A549 (cell line): ENCODE results near the gene SCTR. TPM values are rescaled to one million over a fixed set of nuclear protein-coding genes. Genes with fewer than 3 reads are reported as not detected.

ENCODE experiments used
- ATAC-seq, 2 experiments: fragments of 200-7000 bp in 1 of 2; fragments of >200 bp in 1 of 2; cut with Nextera tagmentation in 1 of 2; cut with Tn5 transposase in 1 of 2; 3 replicates each; pipeline versions ENCODE4 v1.8.0 to v1.9.1; 2018 to 2020; ENCODE audit warnings: mild to moderate bottlenecking in 1 of 2, moderate library complexity in 1 of 2
- CTCF ChIA-PET: fragments of 300-600 bp; sonication (Branson Sonifier 250); formaldehyde crosslinking; extraction: SDS; loops from one replicate; lab custom pipeline; 2021; ENCODE audit warnings: antibody characterized with exemption, inconsistent platforms; lab: Yijun Ruan, JAX
- POLR2A ChIA-PET: fragments of 350-600 bp; formaldehyde crosslinking; extraction: SDS; loops from one replicate; lab custom pipeline; 2021; ENCODE audit warnings: antibody characterized with exemption, inconsistent platforms; lab: Yijun Ruan, JAX
- DNase-seq, 2 experiments: peaks; one replicate each; pipeline versions ENCODE4 v3.0.0 to v3.0.0-alpha.2; 2011 to 2016; ENCODE audit warnings: low read depth in 1 of 2, low spot score in 1 of 2
- FAIRE-seq: peaks from 2 replicates; lab custom pipeline; 2011; peaks lifted over from hg19 to GRCh38; lab: Jason Lieb, UNC
- H3K27ac ChIP-seq, 2 experiments: fragments of >200 bp; sonication (Bioruptor Twin); formaldehyde crosslinking; 3 replicates each; pipeline ENCODE4 v1.5.1; 2016 to 2017
- H3K4me1 ChIP-seq: fragments of >200 bp; sonication (Bioruptor Twin); formaldehyde crosslinking; 3 replicates; pipeline ENCODE4 v1.6.1; 2016
- H3K4me2 ChIP-seq: fragments of >200 bp; sonication (Bioruptor Twin); formaldehyde crosslinking; 3 replicates; pipeline ENCODE4 v1.6.1; 2016
- H3K4me3 ChIP-seq: fragments of >200 bp; sonication (Bioruptor Twin); formaldehyde crosslinking; 3 replicates; pipeline ENCODE4 v1.5.1; 2016
- H3K9me3 ChIP-seq: fragments of >200 bp; sonication (Bioruptor Twin); formaldehyde crosslinking; 3 replicates; pipeline ENCODE4 v1.6.1; 2016
- CEBPB ChIP-seq, 2 experiments: fragments of >200 bp in 1 of 2; sonication (Bioruptor Twin) in 1 of 2; formaldehyde crosslinking in 1 of 2; IDR thresholded peaks; 2 replicates each; pipeline ENCODE4 v1.6.1; 2012 to 2016
- CHD2 ChIP-seq: fragments of 150-350 bp; IDR thresholded peaks from 2 replicates; pipeline ENCODE4 v1.6.1; 2014; ENCODE audit warnings: low read length; ENCODE audit not compliant: partially characterized antibody
- CTCF ChIP-seq: fragments of >200 bp; sonication (Bioruptor Twin); formaldehyde crosslinking; IDR thresholded peaks from 3 replicates; pipeline ENCODE4 v1.5.1; 2016
- EP300 ChIP-seq, 2 experiments: fragments of >200 bp; sonication (Bioruptor Twin); formaldehyde crosslinking; IDR thresholded peaks; 2 replicates in 1 of 2; 3 replicates in 1 of 2; pipeline ENCODE4 v1.6.1; 2016 to 2017
- FOSB ChIP-seq: fragments of 250-450 bp; sonication (Bioruptor Pico); IDR thresholded peaks from 2 replicates; pipeline ENCODE4 v1.5.0; 2020; ENCODE audit warnings: mild to moderate bottlenecking, moderate library complexity
- FOXS1 ChIP-seq: fragments of 250-450 bp; sonication (Bioruptor Pico); IDR thresholded peaks from 2 replicates; pipeline ENCODE4 v1.5.0; 2020; ENCODE audit warnings: mild to moderate bottlenecking, moderate library complexity
- HDAC2 ChIP-seq: fragments of 200-600 bp; sonication (generic); IDR thresholded peaks from 2 replicates; pipeline ENCODE4 v1.6.1; 2016
- HOXB13 ChIP-seq: fragments of 250-450 bp; sonication (Bioruptor Pico); IDR thresholded peaks from 2 replicates; pipeline ENCODE4 v1.5.0; 2020; ENCODE audit warnings: low read depth, mild to moderate bottlenecking, moderate library complexity
- KDM5A ChIP-seq: fragments of 200-600 bp; sonication (generic); IDR thresholded peaks from 2 replicates; pipeline ENCODE4 v1.6.1; 2016; ENCODE audit warnings: antibody characterized with exemption, mild to moderate bottlenecking
- MYC ChIP-seq: IDR thresholded peaks from 2 replicates; pipeline ENCODE4 v1.6.1; 2012; ENCODE audit warnings: mild to moderate bottlenecking, inconsistent platforms, low read length, improper control_type of control experiment, borderline replicate concordance
- NFE2L2 ChIP-seq: fragments of 150-350 bp; conservative IDR thresholded peaks from 2 replicates; pipeline ENCODE4 v1.6.1; 2014; ENCODE audit warnings: low read length
- NR3C1 ChIP-seq: fragments of >200 bp; sonication (Bioruptor Twin); formaldehyde crosslinking; IDR thresholded peaks from 3 replicates; pipeline ENCODE4 v1.6.1; 2017
- RCOR1 ChIP-seq: fragments of 150-350 bp; IDR thresholded peaks from 2 replicates; pipeline ENCODE4 v1.6.1; 2014; ENCODE audit warnings: antibody characterized with exemption, low read length, low read depth
- RNF2 ChIP-seq: fragments of 200-600 bp; sonication (generic); IDR thresholded peaks from 2 replicates; pipeline ENCODE4 v1.6.1; 2016; ENCODE audit warnings: low read depth, mild to moderate bottlenecking, antibody characterized with exemption, moderate library complexity, borderline replicate concordance
- SMC3 ChIP-seq: fragments of >200 bp; sonication (Bioruptor Twin); formaldehyde crosslinking; IDR thresholded peaks from 3 replicates; pipeline ENCODE4 v1.6.1; 2018; ENCODE audit warnings: inconsistent platforms
- TFCP2L1 ChIP-seq: fragments of 250-450 bp; sonication (Bioruptor Pico); IDR thresholded peaks from 2 replicates; pipeline ENCODE4 v1.5.0; 2021; ENCODE audit warnings: mild to moderate bottlenecking
- ZFP36 ChIP-seq: fragments of 450-650 bp; IDR thresholded peaks from 2 replicates; pipeline ENCODE4 v1.6.1; 2014; ENCODE audit warnings: borderline replicate concordance; ENCODE audit not compliant: partially characterized antibody
- WGBS: methylation state at CpG from one replicate; pipeline ENCODE4 v1.1.6; 2017; ENCODE audit errors: missing lambda C conversion rate; 5-methylcytosine and 5-hydroxymethylcytosine counted together
- polyA plus RNA-seq, 4 experiments: library from polyadenylated mRNA; depleted of rRNA in 3 of 4; stranded (reverse); fragments of >200 nt; fragmentation: RNase III in 1 of 4; extraction: RNeasy Plus Mini Kit Qiagen cat#74134 plus additional on column Dnase treatment in 1 of 4; gene quantifications; 2 replicates in 3 of 4; 3 replicates in 1 of 4; pipeline ENCODE4 v1.2.3, GENCODE V29; 2011 to 2017
- TF ChIP-seq, protein P1 (sequence below): fragments of 250-450 bp; sonication (Bioruptor Pico); IDR thresholded peaks from 2 replicates; pipeline ENCODE4 v1.5.0; 2021; ENCODE audit warnings: mild to moderate bottlenecking, moderate library complexity, borderline replicate concordance
- TF ChIP-seq, protein P2 (sequence below): IDR thresholded peaks from 2 replicates; pipeline ENCODE4 v1.6.1; 2012; ENCODE audit warnings: low read depth, borderline replicate concordance
- TF ChIP-seq, protein P3 (sequence below): fragments of 250-450 bp; sonication (Bioruptor Pico); IDR thresholded peaks from 2 replicates; pipeline ENCODE4 v1.5.0; 2020; ENCODE audit warnings: low read depth, mild to moderate bottlenecking, moderate library complexity
- TF ChIP-seq, protein P4 (sequence below): fragments of 450-650 bp; IDR thresholded peaks from 2 replicates; pipeline ENCODE4 v1.6.1; 2014; ENCODE audit warnings: antibody characterized with exemption

Gene SCTR
- polyA plus RNA-seq, 2 of the 4 experiments (the other 2 are of a cell fraction) = not detected

GRCh38 chr2:119474371-119475224, 49.7 kb downstream of the SCTR start:
- H3K4me2 ChIP-seq = no peak overlapping the region
- no peaks in the 10 kb centered on the region for H3K9me3 ChIP-seq
- no peak for ATAC-seq
- ChIA-PET CTCF (interaction anchor here (0.8 to 14.8 kb wide), 9 partner anchors 11 to 593 kb away, joined by 3 to 255 read pairs (median 8); no protein-coding TSS in a partner anchor), POLR2A (no interaction called here)
- TF ChIP-seq SMC3 (no peak), FOSB (CRISPR knock-in tag) (no peak)
- H3K27ac ChIP-seq = 0 out of 6 replicates have a peak overlapping the region, but pooled peaks of 1 of the 2 experiments have one; percentile 13
- H3K4me3 ChIP-seq = no peak overlapping the region
- FAIRE-seq = no peak
- 86% methylated on average over 16 of the region's 17 CpGs for WGBS
- no peak for DNase-seq
- peaks cover 4% of the 10 kb centered on the region; the same call in 1 of the 3 replicates for H3K4me1 ChIP-seq

GRCh38 chr2:119473621-119474370, 50.5 kb downstream of the SCTR start:
- ChIA-PET CTCF (interaction anchor here (1.3 to 14.8 kb wide), 3 partner anchors 70 to 592 kb away, joined by 3 to 255 read pairs (median 4); no protein-coding TSS in a partner anchor), POLR2A (no interaction called here)
- DNase-seq = no peak
- no peak for ATAC-seq
- FAIRE-seq = no peak
- Histone ChIP-seq H3K4me1 (peaks cover 4% of the 10 kb centered on the region; the same call in 1 of the 3 replicates), H3K9me3 (no peaks in the 10 kb centered on the region), H3K4me3 (no peak overlapping the region), H3K4me2 (no peak overlapping the region), H3K27ac (no peak overlapping the region)
- 80% methylated on average over 12 of the region's 16 CpGs for WGBS
- TF ChIP-seq, protein P1, sequence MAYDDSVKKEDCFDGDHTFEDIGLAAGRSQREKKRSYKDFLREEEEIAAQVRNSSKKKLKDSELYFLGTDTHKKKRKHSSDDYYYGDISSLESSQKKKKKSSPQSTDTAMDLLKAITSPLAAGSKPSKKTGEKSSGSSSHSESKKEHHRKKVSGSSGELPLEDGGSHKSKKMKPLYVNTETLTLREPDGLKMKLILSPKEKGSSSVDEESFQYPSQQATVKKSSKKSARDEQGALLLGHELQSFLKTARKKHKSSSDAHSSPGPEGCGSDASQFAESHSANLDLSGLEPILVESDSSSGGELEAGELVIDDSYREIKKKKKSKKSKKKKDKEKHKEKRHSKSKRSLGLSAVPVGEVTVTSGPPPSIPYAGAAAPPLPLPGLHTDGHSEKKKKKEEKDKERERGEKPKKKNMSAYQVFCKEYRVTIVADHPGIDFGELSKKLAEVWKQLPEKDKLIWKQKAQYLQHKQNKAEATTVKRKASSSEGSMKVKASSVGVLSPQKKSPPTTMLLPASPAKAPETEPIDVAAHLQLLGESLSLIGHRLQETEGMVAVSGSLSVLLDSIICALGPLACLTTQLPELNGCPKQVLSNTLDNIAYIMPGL = no peak
- TF ChIP-seq CHD2 = no peak
- no peak for TF ChIP-seq EP300 (IDR thresholded peaks at IDR 0.05)
- TF ChIP-seq RCOR1 = no peak
- TF ChIP-seq CEBPB (IDR thresholded peaks at IDR 0.05) = no peak
- TF ChIP-seq HOXB13 (CRISPR knock-in tag) = no peak
- TF ChIP-seq TFCP2L1 = no peak
- TF ChIP-seq, protein P2, sequence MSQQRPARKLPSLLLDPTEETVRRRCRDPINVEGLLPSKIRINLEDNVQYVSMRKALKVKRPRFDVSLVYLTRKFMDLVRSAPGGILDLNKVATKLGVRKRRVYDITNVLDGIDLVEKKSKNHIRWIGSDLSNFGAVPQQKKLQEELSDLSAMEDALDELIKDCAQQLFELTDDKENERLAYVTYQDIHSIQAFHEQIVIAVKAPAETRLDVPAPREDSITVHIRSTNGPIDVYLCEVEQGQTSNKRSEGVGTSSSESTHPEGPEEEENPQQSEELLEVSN = no peak

DNA sequence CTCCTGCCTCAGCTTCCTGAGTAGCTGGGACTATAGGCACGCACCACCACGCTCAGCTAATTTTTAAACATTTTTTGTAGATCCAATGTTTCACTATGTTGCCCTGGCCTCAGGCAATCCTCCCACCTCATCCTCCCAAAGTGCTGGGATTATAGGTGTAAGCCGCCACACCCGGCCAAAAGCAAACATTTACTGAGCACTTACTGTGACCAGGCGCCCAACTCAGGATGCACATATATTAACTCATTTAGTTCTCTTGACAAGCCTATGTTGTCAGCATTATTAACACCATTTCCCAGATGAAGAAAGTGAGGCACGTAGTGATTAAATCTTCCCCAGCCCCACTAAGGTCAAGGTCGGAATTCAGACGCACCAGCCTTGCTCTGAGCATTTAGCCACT, 51.5 kb downstream of the SCTR start:
- POLR2A ChIA-PET = no interaction called here
- CTCF ChIA-PET = interaction anchor here (14.8 kb wide), 1 partner anchor 69 kb away, joined by 255 read pairs; no protein-coding TSS in a partner anchor
- no peaks in the 10 kb centered on the region for H3K9me3 ChIP-seq
- no peak overlapping the region for H3K4me3 ChIP-seq
- H3K4me1 ChIP-seq = peaks cover 4% of the 10 kb centered on the region; the same call in 1 of the 3 replicates
- H3K4me2 ChIP-seq = no peak overlapping the region
- DNase-seq = no peak
- FAIRE-seq = no peak
- no peak for ATAC-seq
- no peak for TF ChIP-seq HDAC2
- TF ChIP-seq RCOR1 = no peak
- TF ChIP-seq MYC = no peak
- no peak overlapping the region for H3K27ac ChIP-seq
- 71% methylated on average over 8 of the region's 8 CpGs for WGBS

- 4% methylated on average over 2 of the region's 2 CpGs for WGBS
- TF ChIP-seq CTCF = no peak
- TF ChIP-seq, protein P3, sequence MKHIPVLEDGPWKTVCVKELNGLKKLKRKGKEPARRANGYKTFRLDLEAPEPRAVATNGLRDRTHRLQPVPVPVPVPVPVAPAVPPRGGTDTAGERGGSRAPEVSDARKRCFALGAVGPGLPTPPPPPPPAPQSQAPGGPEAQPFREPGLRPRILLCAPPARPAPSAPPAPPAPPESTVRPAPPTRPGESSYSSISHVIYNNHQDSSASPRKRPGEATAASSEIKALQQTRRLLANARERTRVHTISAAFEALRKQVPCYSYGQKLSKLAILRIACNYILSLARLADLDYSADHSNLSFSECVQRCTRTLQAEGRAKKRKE (CRISPR knock-in tag) = no peak
- TF ChIP-seq FOXS1 (CRISPR knock-in tag) = no peak
- TF ChIP-seq, protein P4, sequence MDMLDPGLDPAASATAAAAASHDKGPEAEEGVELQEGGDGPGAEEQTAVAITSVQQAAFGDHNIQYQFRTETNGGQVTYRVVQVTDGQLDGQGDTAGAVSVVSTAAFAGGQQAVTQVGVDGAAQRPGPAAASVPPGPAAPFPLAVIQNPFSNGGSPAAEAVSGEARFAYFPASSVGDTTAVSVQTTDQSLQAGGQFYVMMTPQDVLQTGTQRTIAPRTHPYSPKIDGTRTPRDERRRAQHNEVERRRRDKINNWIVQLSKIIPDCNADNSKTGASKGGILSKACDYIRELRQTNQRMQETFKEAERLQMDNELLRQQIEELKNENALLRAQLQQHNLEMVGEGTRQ = no peak
- no peak for TF ChIP-seq ZFP36
- TF ChIP-seq RNF2 = no peak
- TF ChIP-seq NR3C1 = no peak
- no peak for TF ChIP-seq KDM5A
- TF ChIP-seq NFE2L2 = no peak
Measured at GRCh38 chr2:119469661-119470297, 54.5 kb downstream of the SCTR start.

More at GRCh38 chr2:119469661-119470297, 54.5 kb downstream of the SCTR start:
- DNase-seq (no peak), ATAC-seq (no peak), FAIRE-seq (no peak)
- ChIA-PET POLR2A (no interaction called here), CTCF (interaction anchor here (1.0 to 14.8 kb wide), 4 partner anchors 10 to 172 kb away, joined by 3 to 255 read pairs (median 4); no protein-coding TSS in a partner anchor)
- no peak overlapping the region for H3K4me2 ChIP-seq
- no peak overlapping the region for H3K4me3 ChIP-seq
- no peaks in the 10 kb centered on the region for H3K4me1 ChIP-seq
- H3K27ac ChIP-seq = no peak overlapping the region
- no peaks in the 10 kb centered on the region for H3K9me3 ChIP-seq
